ENCODE data around the gene RNLS. TPM values are rescaled to one million over a fixed set of nuclear protein-coding genes. Genes with fewer than 3 reads are reported as not detected.
A peak's percentile ranks its signal among the peaks of the same experiment; 100 is the strongest.

The RNLS gene
- total RNA-seq, 1 donor from 2014 or later, result 12.1 TPM

DNA sequence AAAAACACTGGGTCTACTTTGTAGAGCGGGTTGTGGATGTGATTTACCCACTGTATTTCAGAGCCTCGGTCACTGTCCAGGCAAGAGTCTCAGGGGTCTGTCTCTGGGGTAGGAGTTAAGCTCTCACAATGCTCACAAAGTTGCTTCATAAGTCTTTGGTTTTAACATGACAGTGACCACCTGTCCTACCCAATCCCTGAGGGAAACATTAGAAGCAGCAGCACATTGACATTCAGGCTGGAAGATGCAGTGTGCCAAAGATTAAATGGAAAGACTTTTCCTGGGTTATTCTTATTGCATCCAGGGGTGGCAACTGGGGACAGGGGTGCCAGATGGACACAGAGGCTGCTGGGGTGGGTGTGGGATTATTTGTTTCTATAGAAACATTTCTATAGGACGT is 330.0 kb downstream of the RNLS start:
- Histone ChIP-seq H3K9me3 (no peaks in the 10 kb centered on the region), H3K4me3 (no peak overlapping the region), H3K4me1 (no peaks in the 10 kb centered on the region), H3K36me3 (no peaks in the 10 kb centered on the region), H3K27ac (peak overlapping the region in 1 of 2 donors; percentile 29), H3K27me3 (no peaks in the 10 kb centered on the region)
- TF ChIP-seq, protein P1, sequence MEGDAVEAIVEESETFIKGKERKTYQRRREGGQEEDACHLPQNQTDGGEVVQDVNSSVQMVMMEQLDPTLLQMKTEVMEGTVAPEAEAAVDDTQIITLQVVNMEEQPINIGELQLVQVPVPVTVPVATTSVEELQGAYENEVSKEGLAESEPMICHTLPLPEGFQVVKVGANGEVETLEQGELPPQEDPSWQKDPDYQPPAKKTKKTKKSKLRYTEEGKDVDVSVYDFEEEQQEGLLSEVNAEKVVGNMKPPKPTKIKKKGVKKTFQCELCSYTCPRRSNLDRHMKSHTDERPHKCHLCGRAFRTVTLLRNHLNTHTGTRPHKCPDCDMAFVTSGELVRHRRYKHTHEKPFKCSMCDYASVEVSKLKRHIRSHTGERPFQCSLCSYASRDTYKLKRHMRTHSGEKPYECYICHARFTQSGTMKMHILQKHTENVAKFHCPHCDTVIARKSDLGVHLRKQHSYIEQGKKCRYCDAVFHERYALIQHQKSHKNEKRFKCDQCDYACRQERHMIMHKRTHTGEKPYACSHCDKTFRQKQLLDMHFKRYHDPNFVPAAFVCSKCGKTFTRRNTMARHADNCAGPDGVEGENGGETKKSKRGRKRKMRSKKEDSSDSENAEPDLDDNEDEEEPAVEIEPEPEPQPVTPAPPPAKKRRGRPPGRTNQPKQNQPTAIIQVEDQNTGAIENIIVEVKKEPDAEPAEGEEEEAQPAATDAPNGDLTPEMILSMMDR (IDR thresholded peaks at IDR 0.05), result no peak
- intact Hi-C loops (cut with DNase I), result no loop called here
- DNase-seq (ENCODE audit: low spot score in 2 of 2), result no peak

DNA sequence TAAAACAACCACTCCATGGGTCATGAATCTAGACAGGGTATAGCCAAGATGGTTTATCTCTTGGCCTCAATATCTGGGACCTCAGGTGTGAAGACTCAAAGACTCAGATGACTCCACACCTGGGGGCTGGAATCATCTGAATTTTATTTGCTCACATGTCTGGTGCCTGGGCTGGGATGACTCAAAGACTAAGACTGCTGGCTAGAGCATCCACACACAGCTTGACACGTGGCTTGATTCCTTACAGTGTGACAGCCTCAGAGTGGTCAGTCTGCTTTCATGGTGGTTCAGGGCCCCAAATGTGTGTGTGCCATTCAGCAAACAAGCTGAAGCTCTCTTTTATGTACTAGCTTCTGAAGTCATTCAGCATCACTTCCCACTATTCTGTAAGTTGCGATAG is 333.7 kb downstream of the RNLS start:
- H3K4me1 ChIP-seq, result peaks cover 5 to 12% of the 10 kb centered on the region in 2 donors
- no peak overlapping the region for H3K27ac ChIP-seq
- no peaks in the 10 kb centered on the region for H3K36me3 ChIP-seq
- no peak for DNase-seq (ENCODE audit: low spot score in 2 of 2)
- intact Hi-C loops (cut with DNase I), result loop anchor here (5.0 kb wide), 1 partner anchor 82 kb away; no protein-coding TSS in a partner anchor
- H3K9me3 ChIP-seq, result no peaks in the 10 kb centered on the region
- no peaks in the 10 kb centered on the region for H3K27me3 ChIP-seq
- no peak overlapping the region for H3K4me3 ChIP-seq
- TF ChIP-seq, protein P1 (IDR thresholded peaks at IDR 0.05), result no peak

DNA sequence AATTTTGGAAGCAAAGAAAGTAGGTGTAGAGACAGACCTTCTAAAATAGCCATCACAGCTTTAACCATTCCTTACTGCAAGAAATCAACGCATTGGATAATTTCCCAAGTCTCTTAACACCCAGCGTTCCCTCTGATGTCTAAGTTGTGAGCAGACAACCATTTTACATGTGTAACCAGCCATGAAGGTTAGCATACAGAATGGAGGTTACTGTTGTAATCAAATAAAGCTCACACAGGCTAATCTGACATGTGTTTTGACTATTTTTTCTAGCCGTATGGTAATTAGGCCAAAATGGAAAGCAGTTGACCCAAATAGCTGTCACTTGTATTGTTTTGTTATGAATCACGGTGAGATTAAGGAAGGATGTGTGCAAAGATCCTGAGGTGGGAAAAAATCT is 336.4 kb downstream of the RNLS start:
- Histone ChIP-seq H3K9me3 (no peaks in the 10 kb centered on the region), H3K4me3 (no peak overlapping the region), H3K4me1 (peaks cover 5 to 32% of the 10 kb centered on the region in 2 donors), H3K27ac (peak overlapping the region in 1 of 2 donors; percentile 12), H3K36me3 (no peaks in the 10 kb centered on the region), H3K27me3 (no peaks in the 10 kb centered on the region)
- no peak for DNase-seq (ENCODE audit: low spot score in 2 of 2)
- intact Hi-C loops (cut with DNase I), result loop anchor here (5.0 kb wide), 1 partner anchor 79 kb away; no protein-coding TSS in a partner anchor
- TF ChIP-seq, protein P1 (IDR thresholded peaks at IDR 0.05), result no peak

DNA sequence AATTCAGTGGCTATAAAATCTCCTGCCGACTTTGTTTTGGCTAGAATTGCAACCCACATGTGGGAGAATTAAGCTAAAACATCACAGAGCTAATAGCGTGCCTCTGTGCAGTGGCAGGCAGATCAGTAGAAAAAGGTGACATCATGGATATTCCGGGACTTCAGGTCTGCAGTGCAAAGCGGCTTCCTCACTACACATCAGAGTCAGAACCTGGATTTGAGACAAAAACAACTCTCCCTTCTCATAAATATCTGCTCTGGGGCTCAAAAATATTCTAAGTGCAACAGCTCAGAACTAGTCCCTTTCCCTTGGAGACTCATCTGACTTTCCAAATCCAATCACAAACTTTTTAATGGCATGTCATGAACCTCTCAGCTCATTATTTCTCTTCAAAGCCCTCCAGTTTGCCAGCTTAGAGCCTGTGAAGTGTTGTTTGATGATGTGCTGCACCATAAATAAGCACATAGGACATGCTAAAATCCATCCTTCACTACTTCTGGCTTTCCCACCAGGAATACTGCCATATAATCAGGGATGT is 337.1 kb downstream of the RNLS start:
- H3K36me3 ChIP-seq, result no peaks in the 10 kb centered on the region
- DNase-seq (ENCODE audit: low spot score in 2 of 2), result no peak
- peak overlapping the region; percentile 51 to 68 for H3K27ac ChIP-seq
- H3K4me1 ChIP-seq, result peaks cover 5 to 32% of the 10 kb centered on the region in 2 donors
- TF ChIP-seq, protein P1 (IDR thresholded peaks at IDR 0.05), result no peak
- intact Hi-C loops (cut with DNase I), result loop anchor here (5.0 kb wide), 1 partner anchor 79 kb away; no protein-coding TSS in a partner anchor
- H3K4me3 ChIP-seq, result peak overlapping the region in 1 of 2 donors; percentile 48
- H3K9me3 ChIP-seq, result no peaks in the 10 kb centered on the region
- H3K27me3 ChIP-seq, result no peaks in the 10 kb centered on the region

DNA sequence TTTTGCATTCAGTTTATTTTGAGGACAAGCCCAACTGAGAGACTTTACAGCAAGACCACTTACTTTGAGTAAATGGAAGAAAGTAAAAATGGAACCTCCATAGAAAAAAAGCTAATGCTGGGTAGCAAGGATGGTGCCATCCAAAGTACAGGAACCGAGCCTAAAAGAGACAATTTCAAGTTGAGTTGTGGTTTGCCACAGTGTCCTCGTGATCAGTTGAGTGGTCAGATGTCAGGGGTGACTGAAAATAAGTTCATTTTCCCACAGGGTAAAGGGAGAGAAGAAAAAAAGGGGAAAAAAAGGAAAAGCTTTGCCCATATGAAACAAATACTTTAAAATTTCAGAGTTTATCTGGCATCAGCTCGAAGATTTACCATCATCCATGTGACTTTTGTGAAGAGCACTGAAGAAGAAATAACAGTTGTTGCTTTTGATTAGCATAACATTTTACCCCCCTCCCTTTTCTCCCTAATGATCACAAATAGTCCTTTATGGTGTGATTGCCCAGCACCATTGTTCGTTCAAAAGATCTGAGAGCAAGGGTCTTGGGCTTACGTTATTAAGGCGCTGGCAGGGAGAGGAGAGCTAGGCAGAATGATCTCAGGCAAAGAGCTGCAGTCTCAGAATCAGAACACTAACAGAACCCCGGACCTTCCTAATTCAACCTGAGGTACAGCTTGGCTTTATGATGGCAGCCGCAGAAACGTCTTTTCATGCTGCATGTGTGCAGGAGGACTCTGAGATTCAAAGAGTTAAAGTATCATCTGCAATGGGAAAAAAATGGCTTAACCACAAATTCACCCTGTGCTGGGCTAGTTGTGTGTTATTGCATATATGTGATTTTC is 338.1 kb downstream of the RNLS start:
- no peak for DNase-seq (ENCODE audit: low spot score in 2 of 2)
- Histone ChIP-seq H3K27me3 (no peaks in the 10 kb centered on the region), H3K27ac (peak overlapping the region; percentile 58 to 68), H3K36me3 (no peaks in the 10 kb centered on the region), H3K9me3 (no peaks in the 10 kb centered on the region), H3K4me1 (peaks cover 5 to 32% of the 10 kb centered on the region in 2 donors), H3K4me3 (no peak overlapping the region)
- TF ChIP-seq, protein P1 (IDR thresholded peaks at IDR 0.05), result no peak
- intact Hi-C loops (cut with DNase I), result loop anchor here (5.0 kb wide), 2 partner anchors 78 to 383 kb away; partner anchors contain the start of genes KLLN and PTEN

All from ascending aorta (tissue), 2 donors.